GM18511 (cell line): ENCODE results near the gene SPOCK3.

ENCODE experiments used
- ATAC-seq: cut with Tn5 transposase; IDR thresholded peaks from one replicate; pipeline ENCODE4 v1.9.1; 2021; ENCODE audit warnings: mild to moderate bottlenecking, moderate library complexity; ENCODE audit not compliant: unreplicated experiment

The SPOCK3 gene

GRCh38 chr4:167049257-167049656, 185.0 kb downstream of the SPOCK3 start:
- no peak for ATAC-seq

GRCh38 chr4:167041524-167041923, 192.8 kb downstream of the SPOCK3 start:
- no peak for ATAC-seq

- ATAC-seq: no peak
Observed at GRCh38 chr4:167035390-167035789, 198.9 kb downstream of the SPOCK3 start.

GRCh38 chr4:167034983-167035382, 199.3 kb downstream of the SPOCK3 start:
- ATAC-seq: no peak

- no peak for ATAC-seq
Observed at GRCh38 chr4:167032871-167033270, 201.4 kb downstream of the SPOCK3 start.

- no peak for ATAC-seq
Observed at GRCh38 chr4:167031534-167032156, 202.6 kb downstream of the SPOCK3 start.

- ATAC-seq: no peak
Observed at GRCh38 chr4:167028976-167029375, 205.3 kb downstream of the SPOCK3 start.

- no peak for ATAC-seq
Observed at GRCh38 chr4:167025670-167026069, 208.6 kb downstream of the SPOCK3 start.

GRCh38 chr4:167023364-167023925, 210.8 kb downstream of the SPOCK3 start:
- no peak for ATAC-seq

- ATAC-seq: peak; percentile 75
Observed at GRCh38 chr4:167021545-167022155, 212.6 kb downstream of the SPOCK3 start.

GRCh38 chr4:167020410-167020809, 213.9 kb downstream of the SPOCK3 start:
- peak; percentile 43 for ATAC-seq

GRCh38 chr4:167014944-167015343, 219.3 kb downstream of the SPOCK3 start:
- ATAC-seq: no peak

- ATAC-seq: no peak
Observed at GRCh38 chr4:167003326-167003725, 231.0 kb downstream of the SPOCK3 start.

- no peak for ATAC-seq
Observed at GRCh38 chr4:167000141-167000852, 234.0 kb downstream of the SPOCK3 start.

GRCh38 chr4:166996216-166996615, 238.1 kb downstream of the SPOCK3 start:
- no peak for ATAC-seq

- no peak for ATAC-seq
Observed at GRCh38 chr4:166994686-166995085, 239.6 kb downstream of the SPOCK3 start.

GRCh38 chr4:166991006-166991561, 243.2 kb downstream of the SPOCK3 start:
- ATAC-seq: no peak

- ATAC-seq: no peak
Observed at GRCh38 chr4:166989886-166990285, 244.4 kb downstream of the SPOCK3 start.

- ATAC-seq: no peak
Observed at GRCh38 chr4:166987026-166987425, 247.3 kb downstream of the SPOCK3 start.

GRCh38 chr4:166981847-166982246, 252.4 kb downstream of the SPOCK3 start:
- no peak for ATAC-seq

- no peak for ATAC-seq
Observed at GRCh38 chr4:166980419-166980818, 253.9 kb downstream of the SPOCK3 start.

- no peak for ATAC-seq
Observed at GRCh38 chr4:166977596-166977995, 256.7 kb downstream of the SPOCK3 start.
